ENCODE data around the gene EFS.
"Not testable (repeated sequence)": the region's sequence is repeated elsewhere in the genome, so short reads cannot be mapped to it uniquely, and the experiment has no call there.

EFS gene

DNA sequence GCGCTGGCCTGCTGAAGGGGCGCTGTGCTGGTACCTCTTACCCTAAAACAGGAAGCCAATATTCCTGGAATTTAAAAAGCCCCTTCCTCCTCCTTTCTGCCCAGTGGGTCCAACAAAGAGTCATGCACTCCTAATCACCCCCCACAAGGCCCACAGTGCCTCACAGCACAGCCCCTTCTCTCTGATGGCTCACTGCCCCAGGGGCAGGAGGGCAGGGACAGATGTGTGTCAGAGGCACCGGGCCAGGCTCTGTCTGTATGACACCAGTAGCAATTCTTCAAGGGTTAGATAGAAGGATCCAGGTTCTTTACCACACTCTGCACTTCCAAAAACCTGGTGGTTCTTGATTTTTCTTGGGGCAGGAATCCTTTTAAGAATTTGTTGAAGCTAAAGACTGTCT, 34.2 kb upstream of the EFS start:
- no peak for DNase-seq (ENCODE audit: low read depth)
- TF ChIP-seq, protein P1, sequence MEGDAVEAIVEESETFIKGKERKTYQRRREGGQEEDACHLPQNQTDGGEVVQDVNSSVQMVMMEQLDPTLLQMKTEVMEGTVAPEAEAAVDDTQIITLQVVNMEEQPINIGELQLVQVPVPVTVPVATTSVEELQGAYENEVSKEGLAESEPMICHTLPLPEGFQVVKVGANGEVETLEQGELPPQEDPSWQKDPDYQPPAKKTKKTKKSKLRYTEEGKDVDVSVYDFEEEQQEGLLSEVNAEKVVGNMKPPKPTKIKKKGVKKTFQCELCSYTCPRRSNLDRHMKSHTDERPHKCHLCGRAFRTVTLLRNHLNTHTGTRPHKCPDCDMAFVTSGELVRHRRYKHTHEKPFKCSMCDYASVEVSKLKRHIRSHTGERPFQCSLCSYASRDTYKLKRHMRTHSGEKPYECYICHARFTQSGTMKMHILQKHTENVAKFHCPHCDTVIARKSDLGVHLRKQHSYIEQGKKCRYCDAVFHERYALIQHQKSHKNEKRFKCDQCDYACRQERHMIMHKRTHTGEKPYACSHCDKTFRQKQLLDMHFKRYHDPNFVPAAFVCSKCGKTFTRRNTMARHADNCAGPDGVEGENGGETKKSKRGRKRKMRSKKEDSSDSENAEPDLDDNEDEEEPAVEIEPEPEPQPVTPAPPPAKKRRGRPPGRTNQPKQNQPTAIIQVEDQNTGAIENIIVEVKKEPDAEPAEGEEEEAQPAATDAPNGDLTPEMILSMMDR (conservative IDR thresholded peaks at IDR 0.05; ENCODE audit: low read depth, low read length) = no peak

DNA sequence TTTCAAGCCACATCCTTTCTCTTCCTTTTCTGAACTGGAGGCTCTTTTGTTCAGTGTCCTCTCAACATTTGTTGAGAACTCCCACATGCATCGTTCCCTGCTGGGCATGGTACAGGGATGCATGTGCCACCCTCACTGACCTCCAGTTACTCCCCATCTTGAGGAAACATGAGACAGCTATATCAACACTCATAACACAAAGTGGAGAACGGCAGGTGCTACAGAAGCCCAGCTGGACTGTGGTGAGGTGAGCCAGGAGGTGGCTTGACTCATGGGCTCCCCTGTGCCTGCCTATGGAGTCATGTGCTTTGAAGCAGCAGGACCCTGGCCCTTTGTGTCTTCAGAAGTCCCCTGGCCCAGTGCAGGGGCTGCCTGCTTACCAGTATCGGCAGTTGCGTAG, 33.4 kb upstream of the EFS start:
- no peak overlapping the region for H3K4me3 ChIP-seq (ENCODE audit: low read length)
- no peak for DNase-seq (ENCODE audit: low read depth)
- TF ChIP-seq, protein P1 (conservative IDR thresholded peaks at IDR 0.05; ENCODE audit: low read depth, low read length) = no peak

More for the DNA sequence above, 34.2 kb upstream of the EFS start:
- H3K4me3 ChIP-seq (ENCODE audit: low read length) = no peak overlapping the region

DNA sequence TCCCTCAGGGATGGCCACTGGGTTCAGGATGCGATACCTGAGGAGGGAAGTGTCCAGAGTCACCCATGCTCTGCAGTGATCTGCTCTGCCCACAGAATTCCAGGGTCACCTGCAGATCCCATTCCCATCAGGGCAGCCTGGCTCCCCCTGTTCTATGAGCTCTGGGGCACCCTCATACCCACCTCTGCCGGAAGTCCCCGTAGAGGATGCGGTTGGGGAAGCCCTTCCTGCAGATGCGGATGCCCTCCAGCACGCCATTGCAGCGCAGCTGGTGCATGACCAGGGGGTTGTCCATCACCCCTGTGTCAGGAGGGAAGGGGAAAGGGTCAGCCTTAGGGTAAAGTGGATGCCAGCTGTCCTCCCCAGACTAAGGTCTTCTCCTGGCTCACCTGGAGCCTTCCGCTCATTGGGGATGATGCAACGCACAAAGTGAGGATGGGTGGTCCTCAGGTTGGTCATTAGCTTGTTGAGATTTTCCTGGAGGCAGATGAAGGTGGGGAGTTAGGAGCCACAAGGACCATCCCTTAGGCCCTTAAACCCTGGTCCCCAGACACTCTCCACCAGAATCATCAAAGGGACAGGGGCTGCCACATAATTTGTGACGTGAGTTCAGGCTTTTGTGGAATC, 31.9 kb upstream of the EFS start:
- no peak for DNase-seq (ENCODE audit: low read depth)
- TF ChIP-seq, protein P1 (conservative IDR thresholded peaks at IDR 0.05; ENCODE audit: low read depth, low read length) = no peak
- no peak overlapping the region for H3K4me3 ChIP-seq (ENCODE audit: low read length)

DNA sequence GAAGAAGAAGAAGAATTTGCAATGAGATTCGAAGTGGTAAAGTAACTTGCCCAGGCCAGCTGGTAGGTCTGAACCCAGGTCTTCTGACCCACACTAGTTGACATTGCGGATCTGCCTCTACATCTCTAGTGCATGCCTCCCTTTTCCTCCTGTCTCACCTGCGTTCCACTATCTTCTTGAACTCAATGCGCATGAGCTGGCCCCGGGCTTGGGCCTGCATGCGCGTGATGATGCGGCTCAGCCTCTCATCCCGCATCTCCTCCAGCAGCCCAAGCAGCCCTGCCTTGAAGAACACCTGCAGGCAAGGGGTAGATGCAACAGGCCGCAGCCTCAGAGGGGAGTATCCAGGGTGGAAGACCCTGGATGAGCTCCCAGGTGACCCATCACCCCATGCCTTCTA, 31.2 kb upstream of the EFS start:
- no peak overlapping the region for H3K4me3 ChIP-seq (ENCODE audit: low read length)
- TF ChIP-seq, protein P1 (conservative IDR thresholded peaks at IDR 0.05; ENCODE audit: low read depth, low read length) = no peak
- DNase-seq (ENCODE audit: low read depth) = no peak

DNA sequence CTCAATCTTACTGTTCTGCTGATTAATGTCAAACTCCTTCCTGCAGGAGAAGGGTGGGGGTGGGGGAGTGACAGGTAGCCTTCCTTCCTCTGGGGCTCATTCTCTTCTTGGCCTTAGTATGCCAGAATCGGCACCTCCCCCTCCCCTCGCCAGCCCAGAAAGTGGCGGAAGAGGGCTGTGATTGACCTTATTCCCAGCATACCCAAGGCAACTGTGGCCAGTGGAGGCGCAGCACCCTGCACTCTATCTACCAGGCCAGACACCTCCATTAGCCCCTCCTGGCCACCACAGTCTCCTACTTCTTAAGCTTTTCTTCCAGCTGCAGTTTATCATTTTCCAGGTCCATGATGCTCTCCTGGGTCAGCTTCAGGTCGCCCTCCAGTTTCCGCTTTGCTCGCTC, 27.6 kb upstream of the EFS start:
- no peak overlapping the region for H3K4me3 ChIP-seq (ENCODE audit: low read length)
- no peak for DNase-seq (ENCODE audit: low read depth)
- TF ChIP-seq, protein P1 (conservative IDR thresholded peaks at IDR 0.05; ENCODE audit: low read depth, low read length) = no peak

DNA sequence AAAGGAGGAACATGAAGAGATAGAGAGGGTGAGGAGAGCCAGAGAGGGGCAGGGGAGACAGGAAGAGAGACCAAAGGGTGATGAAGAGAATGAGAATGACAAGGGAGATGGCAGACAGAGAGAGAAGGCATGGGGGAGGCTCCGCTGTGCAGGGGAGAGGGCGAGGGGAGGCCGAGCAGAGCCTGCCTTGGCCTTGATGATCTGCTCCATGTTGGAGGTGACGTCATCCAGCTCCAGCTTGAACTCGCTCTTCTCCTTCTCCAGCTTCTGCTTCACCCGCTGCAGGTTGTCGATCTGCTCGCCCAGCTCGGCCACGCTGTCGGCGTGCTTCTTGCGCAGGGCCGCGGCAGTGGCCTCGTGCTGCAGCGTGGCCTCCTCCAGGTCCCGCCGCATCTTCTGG, 24.9 kb upstream of the EFS start:
- H3K4me3 ChIP-seq (ENCODE audit: low read length); DNase-seq (ENCODE audit: low read depth): not testable (repeated sequence)

DNA sequence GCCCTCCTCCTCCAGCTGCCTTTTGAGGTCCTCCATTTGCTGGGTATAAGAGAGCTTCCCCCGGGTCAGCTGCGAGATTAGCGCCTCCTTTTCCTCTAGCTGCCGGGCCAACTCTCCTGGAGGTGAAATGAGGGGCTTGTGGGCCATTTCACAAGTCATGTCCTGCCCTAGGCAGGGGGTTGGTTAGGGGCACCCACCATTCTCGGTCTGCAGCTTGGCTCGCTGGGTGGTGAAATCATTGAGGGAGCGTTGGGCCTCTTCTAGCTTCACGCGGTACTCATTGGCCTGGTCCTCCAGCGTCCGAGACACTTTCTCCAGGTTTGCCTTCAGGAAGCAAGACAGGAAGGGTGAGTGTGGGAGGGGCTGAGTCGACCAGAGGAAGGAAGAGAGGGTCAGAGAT, 24.4 kb upstream of the EFS start:
- no peak overlapping the region for H3K4me3 ChIP-seq (ENCODE audit: low read length)
- DNase-seq (ENCODE audit: low read depth) = no peak
- TF ChIP-seq, protein P1 (conservative IDR thresholded peaks at IDR 0.05; ENCODE audit: low read depth, low read length) = no peak

Measured in retinal pigment epithelial cell (primary cell).